H1 (cell line): Measurements from ENCODE around the gene FAM222B. TPM values are rescaled to one million over a fixed set of nuclear protein-coding genes. Genes with fewer than 3 reads are reported as not detected.

Source experiments
- CTCF ChIA-PET: fragments of 300-600 bp; sonication (Branson Sonifier 250); formaldehyde crosslinking; loops from one replicate; lab custom pipeline; 2021; ENCODE audit not compliant: partially characterized antibody; lab: Charles Lee
- POLR2A ChIA-PET: fragments of 300-600 bp; sonication (Branson Sonifier 250); formaldehyde crosslinking; loops from one replicate; lab custom pipeline; 2021; ENCODE audit warnings: inconsistent platforms; ENCODE audit not compliant: partially characterized antibody; lab: Charles Lee
- DNase-seq, 2 experiments: peaks; one replicate each; pipeline versions ENCODE4 v3.0.0 to v3.0.0-alpha.2; 2010 to 2022; ENCODE audit warnings: low spot score in 2 of 2, low read depth in 1 of 2, mixed read lengths in 1 of 2
- FAIRE-seq: peaks from 2 replicates; lab custom pipeline; 2011; peaks lifted over from hg19 to GRCh38; lab: Jason Lieb, UNC
- H2AFZ ChIP-seq: 2 replicates; pipeline ENCODE4 v1.8.1; 2012; ENCODE audit warnings: low read length, inconsistent platforms
- H2AK5ac ChIP-seq: 2 replicates; pipeline ENCODE4 v1.6.1; 2013; ENCODE audit warnings: low read depth, low read length
- H2BK120ac ChIP-seq: replicated peaks from 2 replicates; pipeline ENCODE3; 2013; ENCODE audit warnings: low read depth, low read length, inconsistent platforms
- H2BK12ac ChIP-seq: 2 replicates; pipeline ENCODE4 v1.6.1; 2013; ENCODE audit warnings: low read depth, low read length
- H2BK15ac ChIP-seq: 2 replicates; pipeline ENCODE4 v1.6.1; 2013; ENCODE audit warnings: low read length
- H2BK20ac ChIP-seq: 2 replicates; pipeline ENCODE4 v1.6.1; 2013; ENCODE audit warnings: low read length
- H2BK5ac ChIP-seq: 2 replicates; pipeline ENCODE4 v1.6.1; 2013; ENCODE audit warnings: low read depth, low read length
- H3K14ac ChIP-seq: 2 replicates; pipeline ENCODE4 v1.6.1; 2013; ENCODE audit warnings: inconsistent platforms; ENCODE audit not compliant: insufficient read length
- H3K18ac ChIP-seq: 2 replicates; pipeline ENCODE4 v1.6.1; 2013; ENCODE audit warnings: low read length; ENCODE audit errors: extremely low read depth
- H3K23ac ChIP-seq: 2 replicates; pipeline ENCODE4 v1.6.1; 2013; ENCODE audit warnings: inconsistent platforms; ENCODE audit not compliant: insufficient read length
- H3K23me2 ChIP-seq: 2 replicates; pipeline ENCODE4 v1.6.1; 2013; ENCODE audit warnings: low read depth, low read length
- H3K27ac ChIP-seq: 2 replicates; pipeline ENCODE4 v1.6.1; 2011; ENCODE audit warnings: low read depth, low read length, inconsistent platforms
- H3K27me3 ChIP-seq, 4 experiments: replicated peaks in 1 of 4; 1 replicate in 1 of 4; 2 replicates in 3 of 4; pipeline versions ENCODE4 v1.6.1 to v1.8.1; 2011 to 2013; ENCODE audit warnings: low read length in 3 of 4, mild to moderate bottlenecking in 3 of 4, inconsistent platforms in 2 of 4, mixed read lengths in 2 of 4, moderate library complexity in 1 of 4; ENCODE audit not compliant: control insufficient read depth in 3 of 4, insufficient read depth in 3 of 4; ENCODE audit errors: extremely low read depth in 1 of 4
- H3K36me3 ChIP-seq, 4 experiments: 2 replicates each; pipeline versions ENCODE4 v1.6.1 to v1.8.1; 2011 to 2013; ENCODE audit warnings: mild to moderate bottlenecking in 4 of 4, low read length in 3 of 4, moderate library complexity in 2 of 4, control low read depth in 1 of 4, inconsistent platforms in 1 of 4; ENCODE audit not compliant: insufficient read depth in 4 of 4, control insufficient read depth in 2 of 4
- H3K4ac ChIP-seq: replicated peaks from 2 replicates; pipeline ENCODE3; 2013; ENCODE audit warnings: low read length, low read depth, mixed read lengths, inconsistent platforms; ENCODE audit not compliant: insufficient read length
- H3K4me1 ChIP-seq, 4 experiments: replicated peaks in 1 of 4; 1 replicate in 1 of 4; 2 replicates in 3 of 4; pipeline versions ENCODE4 v1.6.1 to v1.8.1; 2011 to 2013; ENCODE audit warnings: low read length in 3 of 4, inconsistent platforms in 2 of 4, mixed read lengths in 1 of 4; ENCODE audit not compliant: insufficient read depth in 4 of 4, control insufficient read depth in 3 of 4
- H3K4me2 ChIP-seq, 2 experiments: 2 replicates each; pipeline versions ENCODE4 v1.6.1 to v1.8.1; 2011 to 2013; ENCODE audit warnings: low read depth in 2 of 2, low read length in 2 of 2, control low read depth in 1 of 2, inconsistent platforms in 1 of 2, mild to moderate bottlenecking in 1 of 2; ENCODE audit not compliant: insufficient read depth in 1 of 2
- H3K4me3 ChIP-seq, 4 experiments: fragments of 200-600, 300-600 bp in 1 of 4; sonication (generic), shearing (Covaris generic), sonication (Bioruptor Twin) in 1 of 4; 2 replicates each; pipeline versions ENCODE4 v1.5.1 to v1.8.1; 2011 to 2016; ENCODE audit warnings: low read length in 4 of 4, low read depth in 3 of 4, control low read depth in 2 of 4, inconsistent platforms in 2 of 4, mild to moderate bottlenecking in 2 of 4, mixed read lengths in 1 of 4, moderate library complexity in 1 of 4; ENCODE audit not compliant: insufficient read depth in 2 of 4; ENCODE audit errors: extremely low read depth in 1 of 4
- H3K56ac ChIP-seq: replicated peaks from 2 replicates; pipeline ENCODE3; 2013; ENCODE audit warnings: low read depth, mild to moderate bottlenecking, mixed read lengths, low read length, inconsistent platforms; ENCODE audit not compliant: insufficient read length
- H3K79me1 ChIP-seq: 2 replicates; pipeline ENCODE4 v1.6.1; 2013; ENCODE audit warnings: low read depth, low read length, control low read depth
- H3K79me2 ChIP-seq, 2 experiments: 2 replicates each; pipeline versions ENCODE4 v1.6.1 to v1.8.1; 2012 to 2013; ENCODE audit warnings: low read length in 2 of 2, mild to moderate bottlenecking in 2 of 2, inconsistent platforms in 1 of 2; ENCODE audit not compliant: insufficient read depth in 2 of 2, control insufficient read depth in 1 of 2
- H3K9ac ChIP-seq, 4 experiments: replicated peaks in 1 of 4; 1 replicate in 1 of 4; 2 replicates in 3 of 4; pipeline versions ENCODE4 v1.6.1 to v1.8.1; 2011 to 2013; ENCODE audit warnings: low read depth in 3 of 4, low read length in 3 of 4, control low read depth in 2 of 4, mild to moderate bottlenecking in 2 of 4, moderate library complexity in 2 of 4, inconsistent platforms in 1 of 4; ENCODE audit errors: extremely low read depth in 1 of 4
- H3K9me3 ChIP-seq, 2 experiments: 2 replicates each; pipeline versions ENCODE4 v1.6.1 to v1.8.1; 2012 to 2013; ENCODE audit warnings: mild to moderate bottlenecking in 2 of 2, moderate library complexity in 2 of 2, control low read depth in 1 of 2, inconsistent platforms in 1 of 2, low read depth in 1 of 2, low read length in 1 of 2, mixed read lengths in 1 of 2; ENCODE audit not compliant: insufficient read depth in 2 of 2
- H4K20me1 ChIP-seq, 2 experiments: replicated peaks in 1 of 2; 2 replicates each; pipeline versions ENCODE3 to v1.8.1; 2011 to 2013; ENCODE audit warnings: inconsistent platforms in 2 of 2, low read length in 2 of 2, mild to moderate bottlenecking in 1 of 2; ENCODE audit not compliant: insufficient read depth in 2 of 2, control insufficient read depth in 1 of 2
- H4K5ac ChIP-seq: 2 replicates; pipeline ENCODE4 v1.6.1; 2013; ENCODE audit warnings: low read length, low read depth, mixed read lengths, inconsistent platforms; ENCODE audit not compliant: insufficient read length
- H4K8ac ChIP-seq: 2 replicates; pipeline ENCODE4 v1.8.0; 2013; ENCODE audit warnings: mild to moderate bottlenecking, moderate library complexity, low read length, inconsistent platforms; ENCODE audit not compliant: insufficient read depth; ENCODE audit errors: extremely low read depth
- H4K91ac ChIP-seq: replicated peaks from 2 replicates; pipeline ENCODE3; 2013; ENCODE audit warnings: low read length, mixed read lengths, inconsistent platforms; ENCODE audit not compliant: insufficient read length
- SP4 ChIP-seq: IDR thresholded peaks from 2 replicates; pipeline ENCODE4 v1.6.1; 2012; ENCODE audit warnings: low read length, inconsistent platforms
- TEAD4 ChIP-seq: IDR thresholded peaks from 2 replicates; pipeline ENCODE4 v1.6.1; 2012; ENCODE audit warnings: low read depth, low read length, inconsistent platforms, mixed read lengths
- WGBS, 2 experiments: shearing (Covaris generic) in 1 of 2; methylation state at CpG; one replicate each; pipeline versions ENCODE4 v1.1.6 to v1.1.7; 2013 to 2015; ENCODE audit warnings: low lambda C conversion rate in 2 of 2, mixed read lengths in 2 of 2, inconsistent platforms in 1 of 2, low coverage in 1 of 2, missing lambda C conversion rate in 1 of 2; ENCODE audit not compliant: insufficient replicate concordance in 2 of 2, insufficient coverage in 1 of 2, insufficient read length in 1 of 2; ENCODE audit errors: extremely low coverage in 1 of 2, missing lambda C conversion rate in 1 of 2; 5-methylcytosine and 5-hydroxymethylcytosine counted together
- polyA plus RNA-seq, 7 experiments: library from polyadenylated mRNA; depleted of rRNA in 3 of 7; stranded (reverse) in 5 of 7; unstranded in 2 of 7; fragments of >200 nt in 5 of 7; fragments of 200-250 nt in 2 of 7; gene quantifications; 1 replicate in 5 of 7; 2 replicates in 1 of 7; 4 replicates in 1 of 7; pipeline versions ENCODE4 v1.2.1 to v1.2.3, GENCODE V29; 2011 to 2013; ENCODE audit warnings: missing spikeins in 2 of 7, mixed read lengths in 2 of 7
- total RNA-seq: library from RNA; stranded (reverse); fragmentation: NEBNext Ultra II Directional; extraction: Animal tissue kit (Norgen Biotek cat#: 25700); gene quantifications from 2 replicates; pipeline ENCODE4 v1.2.1, GENCODE V29; 2021

The FAM222B gene
- total and polyA plus RNA-seq, 2 of the 8 experiments (the other 6 are each of a cell fraction or from before 2014, with no cell fraction given), result 42.1 to 81.7 TPM

GRCh38 chr17:28841901-28842281 lies 699 bp downstream of the FAM222B start:
- H3K36me3 ChIP-seq, result no peaks in the 10 kb centered on the region
- no peak overlapping the region for H4K5ac ChIP-seq
- 24% methylated on average over 6 of the region's 6 CpGs; no CpG with 5 or more reads in 1 of the 2 experiments for WGBS, 2 experiments
- FAIRE-seq, result no peak
- no peak overlapping the region for H4K8ac ChIP-seq
- peak overlapping the region; percentile 91 for H2BK5ac ChIP-seq
- no peak overlapping the region for H3K56ac ChIP-seq
- no peak overlapping the region for H3K14ac ChIP-seq
- H3K4ac ChIP-seq, result no peak overlapping the region
- H3K4me2 ChIP-seq, result peak overlapping the region; percentile 74 to 85
- no peak overlapping the region for H4K91ac ChIP-seq
- H2BK12ac ChIP-seq, result no peak overlapping the region
- no peaks in the 10 kb centered on the region for H4K20me1 ChIP-seq
- CTCF ChIA-PET, result interaction anchor here (0.6 to 3.9 kb wide), 11 partner anchors 13 to 414 kb away, joined by 3 to 32 read pairs (median 3); no protein-coding TSS in a partner anchor
- no peaks in the 10 kb centered on the region for H3K27me3 ChIP-seq
- peak overlapping the region in 3 of 4 experiments; percentile 77 to 94 (median 80); a peak in 6 of 7 replicates for H3K9ac ChIP-seq
- no peak overlapping the region for H2BK20ac ChIP-seq
- H3K23me2 ChIP-seq, result peaks cover 7% of the 10 kb centered on the region; the same call in 1 of the 2 replicates
- H3K18ac ChIP-seq, result peak overlapping the region; percentile 80; the same call in 1 of the 2 replicates
- peaks cover 0 to 1% (median 0%) of the 10 kb centered on the region in 4 experiments; a peak in 1 of 7 replicates for H3K4me1 ChIP-seq
- H3K79me1 ChIP-seq, result peaks cover 2% of the 10 kb centered on the region; the same call in 1 of the 2 replicates
- no peak overlapping the region for H2AFZ ChIP-seq
- H3K4me3 ChIP-seq, result peak overlapping the region; percentile 85 to 98 (median 92)
- no peaks in the 10 kb centered on the region for H3K9me3 ChIP-seq
- TF ChIP-seq TEAD4, result no peak
- TF ChIP-seq SP4, result no peak
- TF ChIP-seq, all 59 proteins: peak for 0
- no peak overlapping the region for H3K23ac ChIP-seq
- H3K79me2 ChIP-seq, result peaks cover 9 to 52% of the 10 kb centered on the region in 2 experiments
- no peak overlapping the region for H2BK120ac ChIP-seq
- DNase-seq, result no peak
- no peak overlapping the region for H2AK5ac ChIP-seq
- POLR2A ChIA-PET, result interaction anchor here (0.6 to 2.8 kb wide), 33 partner anchors 8 to 131 kb away, joined by 3 to 15 read pairs (median 5); partner anchors contain the start of genes NEK8 and RPL23A
- no peak overlapping the region for H2BK15ac ChIP-seq
- H3K27ac ChIP-seq, result peak overlapping the region; percentile 18; the same call in 1 of the 2 replicates
